GM18526 (cell line): ENCODE measurements around the gene LIMCH1.

Experiments
- POLR2A ChIP-seq: IDR thresholded peaks from 3 replicates; pipeline ENCODE4 v1.6.1; 2011; ENCODE audit not compliant: insufficient read length; ENCODE audit errors: extremely low read depth

The LIMCH1 gene

DNA sequence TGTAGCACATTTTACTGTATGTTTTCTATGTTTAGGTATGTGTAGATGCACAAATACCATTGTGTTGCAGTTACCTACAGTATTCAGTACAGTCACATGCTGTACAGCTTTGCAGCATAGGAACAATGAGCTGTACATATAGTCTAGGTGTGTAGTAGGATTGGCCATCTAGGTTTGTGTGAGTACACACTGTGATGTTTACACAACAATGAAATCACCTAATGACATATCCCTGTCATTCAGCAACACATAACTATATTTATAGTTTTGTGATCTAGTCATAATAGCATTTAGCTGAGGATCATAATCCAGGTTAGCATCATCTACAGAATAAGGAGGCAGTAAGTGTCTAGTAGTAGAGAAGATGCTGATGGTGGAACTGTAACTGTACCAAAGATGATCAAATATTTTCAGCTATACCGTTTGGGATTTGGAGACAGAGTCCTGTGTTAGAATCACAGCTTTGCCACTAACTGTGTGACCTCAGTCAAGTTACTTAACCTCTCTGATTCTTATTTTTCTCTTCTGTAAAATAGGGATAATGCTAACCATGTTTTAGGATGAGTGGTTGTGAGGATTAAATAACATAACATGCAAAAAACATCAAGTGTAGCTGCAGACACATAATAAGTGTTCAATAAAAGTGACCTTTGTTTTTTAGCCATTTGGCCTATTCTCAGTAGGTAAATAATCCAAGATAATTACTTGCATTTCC lies 73.3 kb downstream of the LIMCH1 start:
- no peak for TF ChIP-seq POLR2A

DNA sequence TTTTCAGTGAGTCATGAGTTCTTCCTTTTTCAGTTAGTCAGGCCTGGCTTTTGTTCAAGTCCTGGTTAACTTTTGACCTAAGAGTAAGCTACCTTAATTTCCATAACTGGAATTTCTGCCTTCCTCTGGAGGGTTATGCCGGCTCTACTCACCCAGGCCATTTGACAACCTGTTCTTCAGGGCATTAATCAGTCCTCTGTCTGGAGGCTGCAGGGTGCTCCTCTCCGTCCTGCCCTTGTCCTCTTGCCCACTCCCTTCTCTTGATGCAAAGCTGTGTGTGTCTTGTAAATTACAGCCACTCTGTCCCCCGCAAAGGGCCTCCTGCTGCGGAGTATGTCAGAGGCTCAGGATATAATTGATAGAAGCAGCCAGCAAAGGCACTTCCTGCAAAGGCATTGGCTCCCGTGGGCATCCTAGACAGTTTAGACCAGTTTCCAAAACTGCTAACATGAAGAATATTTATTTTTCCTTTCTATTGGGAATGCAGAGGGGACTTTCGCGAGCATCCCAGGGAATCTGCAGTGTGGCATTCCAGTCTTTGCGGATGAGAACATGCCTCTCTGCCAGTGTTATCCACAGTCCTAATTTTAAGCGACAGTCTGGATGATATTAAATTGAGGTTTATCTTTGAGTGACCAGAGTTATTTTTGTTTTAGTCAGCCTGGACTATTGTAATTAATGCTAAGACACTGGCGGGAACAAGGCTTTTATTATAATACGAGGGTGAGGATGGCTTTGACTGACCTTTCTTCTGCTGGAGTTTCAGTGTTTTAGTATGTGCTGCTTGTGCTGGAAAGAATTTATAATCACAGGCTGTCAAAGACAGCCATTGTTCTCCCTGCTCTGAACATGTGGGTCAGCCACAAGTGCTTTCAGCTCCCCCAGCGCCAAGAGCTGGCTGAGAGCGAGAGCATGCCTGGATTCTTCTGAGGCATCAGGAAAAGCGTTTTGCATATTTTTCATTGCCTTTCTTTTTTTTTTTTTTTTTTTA lies 74.2 kb downstream of the LIMCH1 start:
- no peak for TF ChIP-seq POLR2A

DNA sequence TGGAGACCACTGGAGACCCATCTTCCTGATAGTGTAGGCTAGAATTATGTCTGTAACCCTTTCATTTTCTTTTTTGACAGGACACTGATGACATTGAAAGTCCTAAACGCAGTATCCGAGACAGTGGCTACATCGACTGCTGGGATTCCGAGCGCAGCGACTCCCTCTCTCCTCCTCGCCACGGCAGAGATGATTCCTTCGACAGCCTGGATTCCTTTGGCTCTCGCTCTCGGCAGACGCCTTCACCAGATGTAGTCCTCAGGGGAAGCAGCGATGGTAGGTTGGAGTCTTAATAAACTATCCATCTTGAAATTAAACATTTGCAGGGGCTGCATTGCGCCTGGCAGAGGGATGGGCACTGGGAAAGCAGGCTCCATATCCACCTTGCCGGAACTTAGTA lies 75.4 kb downstream of the LIMCH1 start:
- no peak for TF ChIP-seq POLR2A

DNA sequence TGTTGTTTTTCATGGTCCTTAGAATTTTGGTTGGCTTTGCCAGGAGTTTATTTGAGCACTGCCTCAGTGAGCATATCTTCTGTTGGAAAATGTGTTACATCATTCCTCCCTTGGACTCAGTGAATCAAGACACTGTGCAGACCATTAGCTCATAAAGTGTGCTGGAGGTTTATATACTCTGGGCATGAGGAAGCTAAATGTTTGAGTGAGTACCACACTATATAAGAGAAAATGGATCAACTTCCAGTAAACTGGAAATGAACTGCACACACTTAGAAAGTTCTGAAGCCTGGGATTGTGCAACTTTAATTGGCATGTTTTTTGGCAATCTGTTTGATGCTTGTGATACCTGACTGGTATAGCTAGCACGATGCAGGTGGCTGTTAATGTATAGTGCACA lies 75.9 kb downstream of the LIMCH1 start:
- TF ChIP-seq POLR2A = no peak

GRCh38 chr4:41614519-41614918 lies 76.6 kb downstream of the LIMCH1 start:
- no peak for TF ChIP-seq POLR2A

DNA sequence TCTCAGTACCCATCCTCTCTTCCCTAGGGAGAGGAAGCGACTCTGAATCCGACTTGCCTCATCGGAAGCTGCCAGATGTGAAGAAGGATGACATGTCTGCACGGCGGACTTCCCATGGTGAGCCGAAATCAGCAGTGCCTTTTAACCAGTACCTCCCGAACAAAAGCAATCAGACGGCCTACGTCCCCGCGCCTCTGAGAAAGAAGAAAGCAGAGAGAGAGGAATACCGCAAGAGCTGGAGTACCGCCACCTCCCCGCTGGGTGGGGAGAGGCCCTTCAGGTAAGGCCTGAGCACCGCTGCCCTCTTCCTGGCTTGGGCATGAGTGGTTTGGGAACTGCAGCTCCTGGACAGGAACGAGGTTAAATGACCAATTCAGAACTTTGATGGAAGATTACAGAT lies 81.2 kb downstream of the LIMCH1 start:
- TF ChIP-seq POLR2A = no peak

- TF ChIP-seq POLR2A = no peak
Observed at GRCh38 chr4:41620594-41621256, 82.8 kb downstream of the LIMCH1 start.

DNA sequence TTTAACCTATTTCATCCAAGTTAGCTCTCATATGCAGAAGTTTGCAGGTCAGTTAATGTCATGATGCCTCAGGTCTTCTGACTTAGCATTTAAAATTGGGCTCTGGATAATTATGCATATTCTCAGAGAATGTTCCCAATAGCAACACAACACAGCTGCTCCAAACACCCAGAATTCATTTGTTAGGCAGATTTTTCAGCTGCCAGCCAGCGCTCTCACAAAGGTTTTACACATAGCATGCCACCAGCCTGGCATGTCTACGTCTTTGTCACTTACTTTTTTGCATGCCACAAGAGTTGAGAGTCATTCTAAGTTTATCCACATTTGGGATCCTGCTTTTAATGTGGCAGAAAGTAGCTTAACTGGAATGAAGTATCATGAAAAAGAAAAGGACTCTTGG lies 84.8 kb downstream of the LIMCH1 start:
- TF ChIP-seq POLR2A = no peak

GRCh38 chr4:41624765-41625164 lies 86.8 kb downstream of the LIMCH1 start:
- no peak for TF ChIP-seq POLR2A

DNA sequence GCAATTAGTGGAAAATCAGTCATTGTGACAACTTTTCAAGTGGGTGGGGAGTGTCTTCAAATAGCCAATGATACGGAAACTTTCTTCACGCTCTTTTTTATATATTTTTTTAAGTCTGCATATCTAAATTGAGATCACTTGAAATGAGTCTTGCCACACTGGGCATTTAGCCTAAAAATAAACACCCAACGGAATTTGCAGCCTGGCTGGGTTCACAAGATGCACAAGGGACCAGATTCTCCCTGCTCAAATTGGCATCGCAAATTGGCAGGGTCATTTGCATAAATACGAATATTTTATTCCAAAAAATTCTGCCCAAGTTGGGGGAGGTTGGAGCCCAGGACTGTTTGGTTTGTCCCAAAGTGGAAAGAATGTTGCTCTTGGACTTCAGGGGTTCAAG lies 87.6 kb downstream of the LIMCH1 start:
- no peak for TF ChIP-seq POLR2A

GRCh38 chr4:41628936-41629335 lies 91.0 kb downstream of the LIMCH1 start:
- no peak for TF ChIP-seq POLR2A

DNA sequence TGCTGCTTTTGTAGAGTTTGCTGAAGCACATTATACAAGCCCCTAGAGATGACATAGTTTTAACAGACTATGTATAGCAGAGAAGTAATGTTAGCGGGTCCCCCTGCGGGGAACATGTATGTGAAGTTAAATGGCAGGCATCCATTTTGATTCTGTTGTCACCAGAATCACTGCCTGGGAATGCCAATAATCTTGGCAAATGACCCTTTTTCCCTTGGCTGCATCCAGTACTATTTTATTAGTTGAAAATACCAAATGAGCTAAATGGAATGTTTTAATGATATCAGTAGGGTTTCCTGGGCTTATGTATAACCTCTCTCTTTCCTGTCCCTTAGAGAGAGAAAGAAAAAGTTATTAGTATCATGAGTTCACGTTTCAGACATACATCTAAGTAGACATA lies 93.6 kb downstream of the LIMCH1 start:
- TF ChIP-seq POLR2A = no peak

DNA sequence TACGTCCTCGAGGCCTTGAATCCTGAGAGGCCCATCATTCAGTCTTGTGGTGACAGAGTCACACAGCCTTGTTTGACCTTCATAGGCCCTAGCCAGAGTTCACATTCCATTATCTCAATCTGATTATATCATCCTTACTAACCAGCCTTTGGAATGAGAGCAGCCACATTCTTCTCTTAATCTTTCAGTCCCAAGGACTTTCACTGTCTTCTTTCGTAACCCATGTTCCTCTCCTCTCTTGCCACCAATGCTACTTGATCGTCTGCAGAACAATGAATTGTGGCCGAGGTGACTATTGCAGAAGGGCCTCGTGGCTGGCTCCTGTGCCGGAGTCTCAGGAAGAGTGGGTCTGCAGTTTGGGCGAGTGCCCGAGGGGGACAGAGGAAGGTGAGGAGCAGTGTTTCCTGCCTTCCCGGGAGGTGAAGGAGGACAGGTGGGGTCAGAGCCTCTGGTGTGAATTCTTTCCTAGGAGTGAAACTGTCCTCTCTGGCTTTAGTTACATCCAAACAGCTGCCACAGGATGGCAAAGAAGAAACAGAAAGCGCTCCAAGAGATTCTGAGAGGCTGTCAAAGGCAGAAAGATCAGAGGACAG lies 94.6 kb downstream of the LIMCH1 start:
- no peak for TF ChIP-seq POLR2A

GRCh38 chr4:41633321-41633720 lies 95.4 kb downstream of the LIMCH1 start:
- TF ChIP-seq POLR2A = no peak

- no peak for TF ChIP-seq POLR2A
Observed at GRCh38 chr4:41635441-41635840, 97.5 kb downstream of the LIMCH1 start.
